PC-3 (cell line): ENCODE results near the gene COMMD2. TPM values are rescaled to one million over a fixed set of nuclear protein-coding genes. Genes with fewer than 3 reads are reported as not detected.

Source experiments
- ATAC-seq: fragments of 200-7000 bp; cut with Tn5 transposase; 2 replicates; pipeline ENCODE4 v1.9.1; 2020; ENCODE audit warnings: mild to moderate bottlenecking, moderate library complexity
- BruUV-seq: library from RNA; stranded (reverse); fragments of 400-500 nt; replicated peaks from 2 replicates; lab custom pipeline; 2021; lab: Mats Ljungman, UMichigan
- CTCF ChIA-PET: fragments of 300-600 bp; sonication (Branson Sonifier 250); formaldehyde crosslinking; loops from one replicate; lab custom pipeline; 2022; ENCODE audit warnings: antibody characterized with exemption; lab: Charles Lee
- POLR2A ChIA-PET: fragments of 300-600 bp; sonication (Branson Sonifier 250); formaldehyde crosslinking; loops from one replicate; lab custom pipeline; 2022; ENCODE audit warnings: antibody characterized with exemption; ENCODE audit not compliant: unreplicated experiment; lab: Charles Lee
- DNase-seq: peaks from one replicate; pipeline ENCODE4 v3.0.0-alpha.2; 2015
- H2AFZ ChIP-seq: fragments of 300-600 bp; sonication (generic); 2 replicates; pipeline ENCODE4 v1.6.0; 2016; ENCODE audit warnings: antibody characterized with exemption, low read length
- H3F3A ChIP-seq: fragments of 300-600 bp; sonication (generic); one replicate; pipeline ENCODE4 v1.6.0; 2017; ENCODE audit warnings: antibody characterized with exemption, low read length, control low read depth, mild to moderate bottlenecking; ENCODE audit not compliant: unreplicated experiment
- H3K27ac ChIP-seq: fragments of 300-600 bp; sonication (generic); 2 replicates; pipeline ENCODE4 v1.5.1; 2016; ENCODE audit warnings: mild to moderate bottlenecking, low read length
- H3K27me3 ChIP-seq: fragments of 300-600 bp; sonication (generic); 2 replicates; pipeline ENCODE4 v1.6.1; 2016; ENCODE audit warnings: low read length, mixed read lengths
- H3K36me3 ChIP-seq: fragments of 300-600 bp; sonication (generic); 2 replicates; pipeline ENCODE4 v1.6.1; 2016; ENCODE audit warnings: low read depth, mixed run types, low read length, mixed read lengths
- H3K4me1 ChIP-seq: fragments of 300-600 bp; sonication (generic); 2 replicates; pipeline ENCODE4 v1.5.1; 2016; ENCODE audit warnings: low read length; ENCODE audit not compliant: insufficient read depth
- H3K4me2 ChIP-seq: fragments of 300-600 bp; sonication (generic); 2 replicates; pipeline ENCODE4 v1.6.0; 2016; ENCODE audit warnings: low read length
- H3K4me3 ChIP-seq: fragments of 300-600 bp; sonication (generic); 2 replicates; pipeline ENCODE4 v1.5.1; 2016; ENCODE audit warnings: mild to moderate bottlenecking, low read length, mixed read lengths
- H3K79me2 ChIP-seq: fragments of 300-600 bp; sonication (generic); 2 replicates; pipeline ENCODE4 v1.6.1; 2017; ENCODE audit warnings: low read length, mixed read lengths
- H3K9ac ChIP-seq: fragments of 300-600 bp; sonication (generic); 2 replicates; pipeline ENCODE4 v1.6.0; 2016; ENCODE audit warnings: mild to moderate bottlenecking, low read length
- H3K9me2 ChIP-seq: fragments of 300-600 bp; sonication (generic); replicated peaks from 2 replicates; pipeline ENCODE4 v1.6.1; 2016; ENCODE audit warnings: mixed run types, low read length, mixed read lengths
- H3K9me3 ChIP-seq: fragments of 300-600 bp; sonication (generic); 2 replicates; pipeline ENCODE4 v1.6.1; 2016; ENCODE audit warnings: low read length, mixed read lengths
- H4K20me1 ChIP-seq: fragments of 300-600 bp; sonication (generic); 2 replicates; pipeline ENCODE4 v1.6.1; 2016; ENCODE audit warnings: low read length, mixed read lengths
- CTCF ChIP-seq: fragments of 300-600 bp; sonication (generic); conservative IDR thresholded peaks from 2 replicates; pipeline ENCODE4 v1.5.1; 2017; ENCODE audit warnings: antibody characterized with exemption, low read depth, mild to moderate bottlenecking, low read length
- EZH2 ChIP-seq: fragments of 300-600 bp; sonication (generic); IDR thresholded peaks from one replicate; pipeline ENCODE4 v1.6.1; 2017; ENCODE audit warnings: antibody characterized with exemption, mild to moderate bottlenecking, low read length; ENCODE audit not compliant: unreplicated experiment
- EZH2phosphoT487 ChIP-seq: fragments of 300-600 bp; sonication (generic); IDR thresholded peaks from 2 replicates; pipeline ENCODE4 v1.6.1; 2018; ENCODE audit warnings: mild to moderate bottlenecking, antibody characterized with exemption, low read length, borderline replicate concordance
- intact Hi-C: fragments of 100-400 bp; cut with micrococcal nuclease; formaldehyde crosslinking; loops from 2 replicates; pipeline ENCODE4 v1.9.0; 2023
- total RNA-seq: library from RNA; depleted of rRNA; stranded (reverse); fragments of >200 nt; gene quantifications from 2 replicates; pipeline ENCODE4 v1.2.3, GENCODE V29; 2014; rRNA removed

COMMD2 gene
- total RNA-seq, 1 experiment from 2014 or later: 24.8 TPM

- Histone ChIP-seq H3K9me3 (0 out of 2 replicates have a peak, but pooled peaks cover 8% of the 10 kb centered on the region), H3K4me2 (no peak overlapping the region), H3K4me1 (peaks cover 10% of the 10 kb centered on the region), H4K20me1 (no peaks in the 10 kb centered on the region), H3K9ac (no peak overlapping the region), H3F3A (no peaks in the 10 kb centered on the region), H2AFZ (no peak overlapping the region), H3K9me2 (no peaks in the 10 kb centered on the region), H3K27me3 (no peaks in the 10 kb centered on the region), H3K27ac (no peak overlapping the region), H3K4me3 (no peak overlapping the region), H3K36me3 (peaks cover 12% of the 10 kb centered on the region; the same call in 1 of the 2 replicates), H3K79me2 (no peaks in the 10 kb centered on the region)
- intact Hi-C loops: loop anchor here (5.0 kb wide), 1 partner anchor 44 kb away; the partner anchor contains the start of gene WWTR1
- TF ChIP-seq EZH2 (no peak), CTCF (no peak), EZH2phosphoT487 (no peak)
- POLR2A ChIA-PET: no interaction called here
- ATAC-seq (no peak), DNase-seq (no peak)
- CTCF ChIA-PET: no interaction called here
- no TSS peak for BruUV-seq
Observed at GRCh38 chr3:149701206-149701976, 50.9 kb downstream of the COMMD2 start.

Other genes starting within 250 kb of the COMMD2 start
- gene WWTR1, start 94.5 kb downstream of the COMMD2 start, total RNA-seq: 74.4 and 79.7 TPM in 2 replicates
- gene ANKUB1, start 40.1 kb upstream of the COMMD2 start, total RNA-seq: not detected in 2 replicates
- gene RNF13, start 60.7 kb upstream of the COMMD2 start, total RNA-seq: 33.8 and 43.1 TPM in 2 replicates
- 213 and 284 TPM in 2 replicates for gene PFN2, start 218.4 kb upstream of the COMMD2 start, total RNA-seq